ENCODE data around the gene PRODH.

DNA sequence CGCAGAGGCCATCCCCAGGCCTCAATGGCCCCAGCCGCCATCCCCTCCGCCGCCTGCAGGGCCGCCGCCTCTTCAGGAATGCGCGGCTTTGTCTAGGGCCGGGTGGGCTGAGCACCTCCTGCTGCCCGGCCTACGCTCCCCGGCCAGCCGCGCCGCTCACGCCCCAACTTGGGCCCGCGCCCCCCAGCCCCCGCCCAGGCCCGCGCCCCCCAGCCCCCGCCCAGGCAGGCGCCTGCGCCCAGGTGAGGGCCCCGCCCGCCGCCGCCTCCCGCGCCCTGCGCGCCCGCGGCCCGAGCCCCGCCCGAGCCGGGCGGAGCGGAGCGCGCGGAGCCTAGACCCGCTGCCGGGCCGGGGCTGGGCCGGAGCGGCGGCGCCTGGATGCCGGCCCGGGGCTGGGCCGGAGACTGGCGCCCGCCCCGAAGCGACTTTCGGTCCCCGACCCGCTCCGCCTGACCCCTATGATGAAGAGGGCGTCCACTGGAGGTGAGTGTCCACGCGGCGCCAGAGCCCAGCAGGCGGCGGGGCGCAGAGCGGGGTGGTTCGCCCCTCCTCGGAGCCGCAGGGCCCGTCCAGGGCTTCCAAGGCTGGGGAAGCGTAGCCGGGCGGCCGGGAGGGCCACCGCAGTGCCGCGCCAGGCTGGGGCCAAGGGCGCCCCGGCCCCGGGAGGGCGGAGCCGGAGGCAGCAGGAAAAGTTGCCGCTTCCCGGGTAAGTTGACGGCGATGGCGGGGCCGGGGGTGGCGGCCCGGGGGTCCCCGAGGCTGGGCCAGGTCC, 34.3 kb upstream of the PRODH start:
- TF ChIP-seq, protein P1, sequence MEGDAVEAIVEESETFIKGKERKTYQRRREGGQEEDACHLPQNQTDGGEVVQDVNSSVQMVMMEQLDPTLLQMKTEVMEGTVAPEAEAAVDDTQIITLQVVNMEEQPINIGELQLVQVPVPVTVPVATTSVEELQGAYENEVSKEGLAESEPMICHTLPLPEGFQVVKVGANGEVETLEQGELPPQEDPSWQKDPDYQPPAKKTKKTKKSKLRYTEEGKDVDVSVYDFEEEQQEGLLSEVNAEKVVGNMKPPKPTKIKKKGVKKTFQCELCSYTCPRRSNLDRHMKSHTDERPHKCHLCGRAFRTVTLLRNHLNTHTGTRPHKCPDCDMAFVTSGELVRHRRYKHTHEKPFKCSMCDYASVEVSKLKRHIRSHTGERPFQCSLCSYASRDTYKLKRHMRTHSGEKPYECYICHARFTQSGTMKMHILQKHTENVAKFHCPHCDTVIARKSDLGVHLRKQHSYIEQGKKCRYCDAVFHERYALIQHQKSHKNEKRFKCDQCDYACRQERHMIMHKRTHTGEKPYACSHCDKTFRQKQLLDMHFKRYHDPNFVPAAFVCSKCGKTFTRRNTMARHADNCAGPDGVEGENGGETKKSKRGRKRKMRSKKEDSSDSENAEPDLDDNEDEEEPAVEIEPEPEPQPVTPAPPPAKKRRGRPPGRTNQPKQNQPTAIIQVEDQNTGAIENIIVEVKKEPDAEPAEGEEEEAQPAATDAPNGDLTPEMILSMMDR (IDR thresholded peaks at IDR 0.05), result no peak
- TF ChIP-seq MAX (IDR thresholded peaks at IDR 0.05; ENCODE audit: low read depth) (no peak), CHD2 (IDR thresholded peaks at IDR 0.05; ENCODE audit: low read length, partially characterized antibody) (no peak), MXI1 (IDR thresholded peaks at IDR 0.05; ENCODE audit: low read depth, low read length) (no peak), ELF1 (IDR thresholded peaks at IDR 0.05) (no peak)
